Endothelial cell of umbilical vein (primary cell): ENCODE measurements around the gene SPAG9. TPM values are rescaled to one million over a fixed set of nuclear protein-coding genes. Genes with fewer than 3 reads are reported as not detected.

ENCODE experiments used
- BruUV-seq: library from RNA; stranded (reverse); fragments of 400-500 nt; replicated peaks from 2 replicates; lab custom pipeline; 2021; lab: Mats Ljungman, UMichigan
- CTCF ChIA-PET: fragments of 300-600, 350-600 bp; sonication (Branson Sonifier 250); formaldehyde crosslinking; loops from one replicate; lab custom pipeline; 2021; ENCODE audit warnings: antibody characterized with exemption, inconsistent platforms; lab: Charles Lee
- POLR2A ChIA-PET: fragments of 300-600, 350-600 bp; sonication (Branson Sonifier 250); formaldehyde crosslinking; loops from one replicate; lab custom pipeline; 2021; ENCODE audit warnings: antibody characterized with exemption, inconsistent platforms; lab: Charles Lee
- DNase-seq: peaks from one replicate; pipeline ENCODE4 v3.0.0-alpha.2; 2011; ENCODE audit warnings: low read depth, low spot score
- FAIRE-seq: peaks from 2 replicates; lab custom pipeline; 2011; peaks lifted over from hg19 to GRCh38; lab: Jason Lieb, UNC
- H2AFZ ChIP-seq: 2 replicates; pipeline ENCODE4 v1.6.0; 2012; ENCODE audit warnings: low read depth, low read length, control low read depth, inconsistent platforms
- H3K27ac ChIP-seq: 2 replicates; pipeline ENCODE4 v1.5.1; 2011; ENCODE audit warnings: low read depth, mild to moderate bottlenecking, control low read depth, low read length, moderate library complexity; ENCODE audit not compliant: insufficient read depth
- H3K27me3 ChIP-seq, 2 experiments: 2 replicates each; pipeline versions ENCODE4 v1.6.0 to v1.6.1; 2011; ENCODE audit warnings: low read length in 2 of 2, mixed read lengths in 1 of 2; ENCODE audit not compliant: control insufficient read depth in 2 of 2, insufficient read depth in 2 of 2
- H3K36me3 ChIP-seq, 2 experiments: 2 replicates in 1 of 2; 3 replicates in 1 of 2; pipeline ENCODE4 v1.5.1; 2011; ENCODE audit warnings: low read length in 2 of 2, mild to moderate bottlenecking in 1 of 2, moderate library complexity in 1 of 2; ENCODE audit not compliant: control insufficient read depth in 2 of 2, insufficient read depth in 2 of 2; ENCODE audit errors: extremely low read depth in 1 of 2
- H3K4me1 ChIP-seq: 3 replicates; pipeline ENCODE4 v1.5.1; 2011; ENCODE audit warnings: mild to moderate bottlenecking, low read length; ENCODE audit not compliant: control insufficient read depth, insufficient read depth; ENCODE audit errors: extremely low read depth
- H3K4me2 ChIP-seq: 2 replicates; pipeline ENCODE4 v1.6.1; 2011; ENCODE audit warnings: low read length, control low read depth, mixed read lengths; ENCODE audit not compliant: insufficient read depth
- H3K4me3 ChIP-seq, 3 experiments: fragments of 200-600 bp in 1 of 3; sonication (generic), shearing (Covaris generic) in 1 of 3; replicated peaks in 1 of 3; 2 replicates each; pipeline ENCODE4 v1.5.1; 2011 to 2016; ENCODE audit warnings: control low read depth in 3 of 3, low read length in 3 of 3, mild to moderate bottlenecking in 2 of 3, inconsistent platforms in 1 of 3, low read depth in 1 of 3, moderate library complexity in 1 of 3; ENCODE audit not compliant: insufficient read depth in 1 of 3
- H3K79me2 ChIP-seq: 2 replicates; pipeline ENCODE4 v1.6.0; 2012; ENCODE audit warnings: low read length, inconsistent platforms; ENCODE audit not compliant: control insufficient read depth, insufficient read depth
- H3K9ac ChIP-seq: replicated peaks from 2 replicates; pipeline ENCODE3; 2011; ENCODE audit warnings: low read length, control low read depth; ENCODE audit not compliant: insufficient read depth; ENCODE audit errors: extremely low read depth
- H3K9me1 ChIP-seq: replicated peaks from 3 replicates; pipeline ENCODE4 v1.6.0; 2011; ENCODE audit warnings: mild to moderate bottlenecking, low read length; ENCODE audit not compliant: control insufficient read depth, insufficient read depth; ENCODE audit errors: extremely low read depth
- H3K9me3 ChIP-seq: replicated peaks from 2 replicates; pipeline ENCODE4 v1.5.1; 2012; ENCODE audit warnings: low read length, inconsistent platforms; ENCODE audit not compliant: control insufficient read depth, insufficient read depth
- H4K20me1 ChIP-seq: replicated peaks from 2 replicates; pipeline ENCODE3; 2011; ENCODE audit warnings: mild to moderate bottlenecking, low read length; ENCODE audit not compliant: control insufficient read depth, insufficient read depth; ENCODE audit errors: extremely low read depth
- EZH2 ChIP-seq: IDR thresholded peaks from 2 replicates; pipeline ENCODE4 v1.6.1; 2012; ENCODE audit warnings: borderline replicate concordance, low read depth, mild to moderate bottlenecking, moderate library complexity, low read length, inconsistent platforms; ENCODE audit not compliant: severe bottlenecking
- FOS ChIP-seq: IDR thresholded peaks from 2 replicates; pipeline ENCODE4 v1.6.1; 2011; ENCODE audit warnings: mild to moderate bottlenecking, low read length, moderate library complexity, borderline replicate concordance; ENCODE audit not compliant: insufficient read depth
- GATA2 ChIP-seq: IDR thresholded peaks from 2 replicates; pipeline ENCODE4 v1.7.0; 2011; ENCODE audit warnings: low read depth, mild to moderate bottlenecking, moderate library complexity, mixed read lengths, low read length; ENCODE audit not compliant: insufficient read length, insufficient read depth
- JUN ChIP-seq: IDR thresholded peaks from 2 replicates; pipeline ENCODE4 v1.6.1; 2011; ENCODE audit warnings: borderline replicate concordance, low read depth; ENCODE audit not compliant: insufficient read length, insufficient read depth
- MYC ChIP-seq: IDR thresholded peaks from one replicate; pipeline ENCODE4 v1.6.1; 2011; ENCODE audit warnings: mild to moderate bottlenecking, low read depth, low read length
- POLR2A ChIP-seq: IDR thresholded peaks from 2 replicates; pipeline ENCODE4 v1.6.1; 2012; ENCODE audit warnings: low read depth, mild to moderate bottlenecking, control low read depth, low read length
- POLR2AphosphoS5 ChIP-seq: IDR thresholded peaks from 2 replicates; pipeline ENCODE4 v1.6.1; 2012; ENCODE audit warnings: low read depth, mild to moderate bottlenecking, control low read depth, low read length, moderate library complexity; ENCODE audit not compliant: insufficient read depth
- dilution Hi-C: fragments of 300-500 bp; cut with MboI; formaldehyde crosslinking; loops from one replicate; pipeline ENCODE4 v1.15.0; 2019; ENCODE audit warnings: low sequenced_read_pairs; ENCODE audit not compliant: extremely low pct_ligation_motif_present
- intact Hi-C: fragments of 100-400 bp; cut with micrococcal nuclease; formaldehyde crosslinking; loops from one replicate; pipeline ENCODE4 v1.10.0; 2022
- polyA plus RNA-seq, 4 experiments: library from polyadenylated mRNA; depleted of rRNA in 3 of 4; stranded (reverse) in 3 of 4; unstranded in 1 of 4; fragments of >200 nt; gene quantifications; 2 replicates each; pipeline versions ENCODE4 v1.2.1 to v1.2.3, GENCODE V29; 2011 to 2012; ENCODE audit warnings: missing spikeins in 1 of 4
- total RNA-seq: library from RNA; stranded (reverse); gene quantifications from 2 replicates; pipeline ENCODE4 v1.2.3, GENCODE V29; 2021
- TF ChIP-seq, protein P1 (sequence below): IDR thresholded peaks from 2 replicates; pipeline ENCODE4 v1.6.1; 2011; ENCODE audit not compliant: insufficient read depth, insufficient read length
- TF ChIP-seq, protein P2 (sequence below), 2 donors: IDR thresholded peaks; 1 replicate in 1 of 2; 2 replicates in 1 of 2; pipeline ENCODE4 v1.5.1; 2011; ENCODE audit warnings: low read length in 2 of 2, mild to moderate bottlenecking in 2 of 2, moderate library complexity in 2 of 2, control low read depth in 1 of 2, inconsistent platforms in 1 of 2, low read depth in 1 of 2; ENCODE audit not compliant: insufficient read depth in 1 of 2; ENCODE audit errors: extremely low read depth in 1 of 2

SPAG9 gene
- total and polyA plus RNA-seq, 2 donors (not counting 3 experiments of a cell fraction or from before 2014, with no cell fraction given) = 16.5 to 75.0 TPM

DNA sequence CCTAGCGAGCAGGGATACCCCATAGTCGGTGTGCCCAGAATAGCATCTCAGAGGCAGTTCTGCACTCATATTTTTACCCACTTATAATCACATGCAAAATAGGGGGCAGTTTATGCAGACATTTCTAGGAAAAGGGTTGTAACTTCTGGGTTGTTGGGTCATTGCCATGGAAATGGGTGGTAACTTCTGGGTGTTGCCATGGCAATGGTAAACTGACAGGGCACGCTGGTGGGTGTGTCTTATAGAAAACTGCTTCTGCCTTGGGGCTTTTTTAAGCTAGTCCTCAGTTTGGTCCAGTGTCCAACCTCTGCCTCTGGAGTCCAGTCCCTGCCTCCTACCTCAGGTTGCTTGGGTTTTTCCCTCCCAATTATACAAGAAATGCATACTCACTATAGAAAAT lies 7.4 kb upstream of the SPAG9 start:
- no peak overlapping the region for H3K4me3 ChIP-seq
- H3K9me1 ChIP-seq = no peaks in the 10 kb centered on the region
- FAIRE-seq (no peak), DNase-seq (no peak)
- H4K20me1 ChIP-seq = no peaks in the 10 kb centered on the region
- no peak overlapping the region for H3K9ac ChIP-seq
- peaks cover 15% of the 10 kb centered on the region for H3K4me1 ChIP-seq
- H3K9me3 ChIP-seq = no peaks in the 10 kb centered on the region
- ChIA-PET POLR2A (no interaction called here), CTCF (no interaction called here)
- dilution Hi-C loops = no loop called here
- H3K4me2 ChIP-seq = no peak overlapping the region
- TF ChIP-seq FOS = no peak
- TF ChIP-seq POLR2AphosphoS5 = no peak
- no peak for TF ChIP-seq EZH2
- TF ChIP-seq, protein P1, sequence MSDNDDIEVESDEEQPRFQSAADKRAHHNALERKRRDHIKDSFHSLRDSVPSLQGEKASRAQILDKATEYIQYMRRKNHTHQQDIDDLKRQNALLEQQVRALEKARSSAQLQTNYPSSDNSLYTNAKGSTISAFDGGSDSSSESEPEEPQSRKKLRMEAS = no peak
- H2AFZ ChIP-seq = no peak overlapping the region
- no peaks in the 10 kb centered on the region for H3K36me3 ChIP-seq
- no TSS peak for BruUV-seq
- no peaks in the 10 kb centered on the region for H3K27me3 ChIP-seq
- H3K27ac ChIP-seq = no peak overlapping the region
- intact Hi-C loops = no loop called here
- H3K79me2 ChIP-seq = no peaks in the 10 kb centered on the region

DNA sequence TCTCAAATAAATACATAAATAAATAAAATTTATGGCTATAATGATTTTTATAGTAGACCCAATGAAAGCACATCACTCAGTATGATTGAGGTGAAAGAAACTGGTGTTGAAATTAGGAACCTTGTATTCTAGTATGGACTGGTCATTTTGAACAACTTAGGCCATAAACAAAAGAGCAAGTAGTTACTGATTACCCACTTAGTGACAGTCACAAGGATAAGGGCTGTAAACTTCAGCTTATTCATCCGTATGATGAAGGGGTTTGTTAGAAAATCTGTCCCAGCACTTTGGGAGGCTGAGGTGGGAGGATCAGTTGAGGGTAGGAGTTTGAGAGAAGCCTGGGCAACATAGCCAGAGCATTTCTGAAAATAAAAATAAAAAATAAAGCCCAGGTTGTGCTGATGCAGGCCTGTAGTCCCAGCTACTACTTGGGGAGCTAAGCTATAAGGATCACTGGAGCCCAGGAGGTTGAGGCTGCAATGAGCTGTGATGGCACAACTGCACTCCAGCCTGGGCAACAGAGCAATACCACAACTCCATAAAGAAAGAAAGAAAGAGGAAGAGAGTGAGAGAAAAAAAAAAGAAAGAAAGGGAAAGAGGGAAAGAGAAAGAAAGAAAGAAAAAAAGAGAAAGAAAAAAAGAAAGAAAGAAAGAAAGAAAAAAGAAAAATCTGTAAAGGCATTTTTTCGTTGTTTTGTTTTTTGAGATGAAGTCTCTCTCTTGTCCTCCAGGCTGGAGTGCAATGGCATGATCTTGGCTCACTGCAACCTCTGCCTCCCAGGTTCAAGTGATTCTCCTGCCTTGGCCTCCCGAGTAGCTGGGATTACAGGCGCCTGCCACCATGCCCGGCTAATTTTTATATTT lies 4.2 kb upstream of the SPAG9 start:
- intact Hi-C loops = loop anchor here (5.0 kb wide), 1 partner anchor 38 kb away; no protein-coding TSS in a partner anchor
- TF ChIP-seq GATA2 (no peak), MYC (no peak), JUN (no peak), POLR2A (no peak), EZH2 (no peak), POLR2AphosphoS5 (no peak), FOS (no peak)
- TF ChIP-seq, protein P1 = no peak
- TF ChIP-seq, protein P2, sequence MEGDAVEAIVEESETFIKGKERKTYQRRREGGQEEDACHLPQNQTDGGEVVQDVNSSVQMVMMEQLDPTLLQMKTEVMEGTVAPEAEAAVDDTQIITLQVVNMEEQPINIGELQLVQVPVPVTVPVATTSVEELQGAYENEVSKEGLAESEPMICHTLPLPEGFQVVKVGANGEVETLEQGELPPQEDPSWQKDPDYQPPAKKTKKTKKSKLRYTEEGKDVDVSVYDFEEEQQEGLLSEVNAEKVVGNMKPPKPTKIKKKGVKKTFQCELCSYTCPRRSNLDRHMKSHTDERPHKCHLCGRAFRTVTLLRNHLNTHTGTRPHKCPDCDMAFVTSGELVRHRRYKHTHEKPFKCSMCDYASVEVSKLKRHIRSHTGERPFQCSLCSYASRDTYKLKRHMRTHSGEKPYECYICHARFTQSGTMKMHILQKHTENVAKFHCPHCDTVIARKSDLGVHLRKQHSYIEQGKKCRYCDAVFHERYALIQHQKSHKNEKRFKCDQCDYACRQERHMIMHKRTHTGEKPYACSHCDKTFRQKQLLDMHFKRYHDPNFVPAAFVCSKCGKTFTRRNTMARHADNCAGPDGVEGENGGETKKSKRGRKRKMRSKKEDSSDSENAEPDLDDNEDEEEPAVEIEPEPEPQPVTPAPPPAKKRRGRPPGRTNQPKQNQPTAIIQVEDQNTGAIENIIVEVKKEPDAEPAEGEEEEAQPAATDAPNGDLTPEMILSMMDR (IDR thresholded peaks at IDR 0.05; ENCODE audit: extremely low read depth in 1 of 2, insufficient read depth in 1 of 2, low read depth in 1 of 2, low read length in 2 of 2) = no peak
- no TSS peak for BruUV-seq

More for the DNA sequence above, 4.2 kb upstream of the SPAG9 start:
- POLR2A ChIA-PET = no interaction called here
- Histone ChIP-seq H3K27me3 (no peaks in the 10 kb centered on the region), H3K9me3 (no peaks in the 10 kb centered on the region), H3K9me1 (no peaks in the 10 kb centered on the region), H3K4me1 (peaks cover 13% of the 10 kb centered on the region), H3K36me3 (no peaks in the 10 kb centered on the region), H3K9ac (no peak overlapping the region), H3K79me2 (peaks cover 5% of the 10 kb centered on the region), H3K4me2 (no peak overlapping the region), H4K20me1 (no peaks in the 10 kb centered on the region), H3K4me3 (no peak overlapping the region), H2AFZ (no peak overlapping the region), H3K27ac (no peak overlapping the region)
- dilution Hi-C loops = no loop called here
- FAIRE-seq (no peak), DNase-seq (no peak)
- CTCF ChIA-PET = interaction anchor here (0.9 to 1.4 kb wide), 4 partner anchors 11 to 124 kb away, joined by 3 to 6 read pairs (median 4); partner anchors contain the start of gene NME1
